Sigmoid colon (tissue), 7 donors: ENCODE results near the gene ADAMTS17. TPM values are rescaled to one million over a fixed set of nuclear protein-coding genes. Genes with fewer than 3 reads are reported as not detected.
A peak's percentile ranks its signal among the peaks of the same experiment; 100 is the strongest.

Experiments
- DNase-seq: peaks from one replicate; pipeline ENCODE4 v3.0.0-alpha.2; 2019
- H3K27ac ChIP-seq, 4 donors: fragments of 200-600 bp; sonication (generic); one replicate each; pipeline ENCODE4 v1.5.1; 2016 to 2019; ENCODE audit warnings: mild to moderate bottlenecking in 1 of 4
- H3K27me3 ChIP-seq, 3 donors: fragments of 200-600 bp; sonication (generic); one replicate each; pipeline ENCODE4 v1.5.1; 2019; ENCODE audit warnings: mild to moderate bottlenecking in 1 of 3
- H3K36me3 ChIP-seq, 4 donors: fragments of 200-600 bp; sonication (generic); one replicate each; pipeline ENCODE4 v1.5.1; 2016 to 2019
- H3K4me1 ChIP-seq, 4 donors: fragments of 200-600 bp; sonication (generic); one replicate each; pipeline ENCODE4 v1.5.1; 2017 to 2019
- H3K4me3 ChIP-seq, 4 donors: fragments of 200-600 bp; sonication (generic); one replicate each; pipeline ENCODE4 v1.5.1; 2017 to 2019; ENCODE audit warnings: mild to moderate bottlenecking in 2 of 4, moderate library complexity in 1 of 4
- H3K9me3 ChIP-seq, 4 donors: fragments of 200-600 bp in 3 of 4; sonication (generic) in 3 of 4; one replicate each; pipeline versions ENCODE4 v1.5.1 to v1.6.1; 2013 to 2019
- EP300 ChIP-seq, 4 donors: sonication (generic); formaldehyde crosslinking; IDR thresholded peaks; one replicate each; pipeline ENCODE4 v1.6.1; 2017; ENCODE audit warnings: antibody characterized with exemption in 4 of 4
- POLR2A ChIP-seq, 2 donors: fragments of 450-650 bp; IDR thresholded peaks; one replicate each; pipeline ENCODE4 v1.6.1; 2016; ENCODE audit warnings: antibody characterized with exemption in 2 of 2, mild to moderate bottlenecking in 2 of 2, moderate library complexity in 2 of 2
- POLR2AphosphoS5 ChIP-seq, 4 donors: sonication (generic); formaldehyde crosslinking; IDR thresholded peaks; one replicate each; pipeline ENCODE4 v1.6.1; 2017; ENCODE audit warnings: antibody characterized with exemption in 4 of 4
- WGBS, 2 donors: extraction: QIAGEN DNeasy Blood & Tissue Kit; methylation state at CpG; one replicate each; pipeline ENCODE4 v1.1.7; 2013; 5-methylcytosine and 5-hydroxymethylcytosine counted together
- intact Hi-C: fragments of 100-400 bp; cut with DNase I; formaldehyde crosslinking; loops from one replicate; pipeline ENCODE4 v1.15.1; 2023
- polyA plus RNA-seq, 3 donors: library from polyadenylated mRNA; stranded (reverse); fragments of 200-250 nt; gene quantifications; one replicate each; pipeline ENCODE4 v1.2.3, GENCODE V29; 2013
- total RNA-seq, 4 donors: library from RNA; depleted of rRNA; stranded (reverse); fragments of >200 nt; gene quantifications; one replicate each; pipeline ENCODE4 v1.1.0, GENCODE V29; 2016
- TF ChIP-seq, protein P1 (sequence below), 4 experiments: fragments of 450-650 bp in 3 of 4; fragments of 200-600 bp in 1 of 4; IDR thresholded peaks; one replicate each; pipeline ENCODE4 v1.5.1; 2016 to 2019; ENCODE audit warnings: antibody characterized with exemption in 4 of 4, mild to moderate bottlenecking in 3 of 4, moderate library complexity in 2 of 4
- donor health status: healthy with polysubstance abuse.
- donor health status: Bipolar disorder and iron deficiency.
- donor health status: healthy.

The ADAMTS17 gene
- total and polyA plus RNA-seq, 7 donors = 0.46 to 3.6 (median 1.2) TPM

DNA sequence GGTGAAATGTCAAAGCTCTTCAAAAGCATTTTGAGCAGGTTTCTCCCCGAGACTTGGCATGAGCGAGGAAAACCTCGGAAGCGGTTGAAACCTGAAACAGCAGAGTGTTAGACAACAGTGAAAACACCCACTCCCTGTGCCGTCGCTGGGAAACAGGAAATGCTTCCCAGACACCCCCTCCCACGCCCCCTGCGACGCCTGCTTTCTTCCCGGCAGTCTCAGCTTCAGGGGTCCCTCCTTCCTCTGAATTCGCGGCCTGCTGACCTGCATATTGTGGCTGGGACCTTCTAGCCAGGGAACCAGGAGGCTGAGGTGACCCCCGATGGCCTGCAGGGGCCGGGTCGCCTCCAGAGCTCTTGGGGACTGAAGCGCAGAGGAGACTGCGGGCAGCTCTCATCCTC lies 357.9 kb downstream of the ADAMTS17 start:
- Histone ChIP-seq H3K4me1 (peaks cover 0 to 3% (median 0%) of the 10 kb centered on the region in 4 donors), H3K9me3 (no peaks in the 10 kb centered on the region), H3K4me3 (no peak overlapping the region), H3K27ac (peak overlapping the region in 1 of 4 donors; percentile 42), H3K27me3 (no peaks in the 10 kb centered on the region), H3K36me3 (no peaks in the 10 kb centered on the region)
- TF ChIP-seq, protein P1, sequence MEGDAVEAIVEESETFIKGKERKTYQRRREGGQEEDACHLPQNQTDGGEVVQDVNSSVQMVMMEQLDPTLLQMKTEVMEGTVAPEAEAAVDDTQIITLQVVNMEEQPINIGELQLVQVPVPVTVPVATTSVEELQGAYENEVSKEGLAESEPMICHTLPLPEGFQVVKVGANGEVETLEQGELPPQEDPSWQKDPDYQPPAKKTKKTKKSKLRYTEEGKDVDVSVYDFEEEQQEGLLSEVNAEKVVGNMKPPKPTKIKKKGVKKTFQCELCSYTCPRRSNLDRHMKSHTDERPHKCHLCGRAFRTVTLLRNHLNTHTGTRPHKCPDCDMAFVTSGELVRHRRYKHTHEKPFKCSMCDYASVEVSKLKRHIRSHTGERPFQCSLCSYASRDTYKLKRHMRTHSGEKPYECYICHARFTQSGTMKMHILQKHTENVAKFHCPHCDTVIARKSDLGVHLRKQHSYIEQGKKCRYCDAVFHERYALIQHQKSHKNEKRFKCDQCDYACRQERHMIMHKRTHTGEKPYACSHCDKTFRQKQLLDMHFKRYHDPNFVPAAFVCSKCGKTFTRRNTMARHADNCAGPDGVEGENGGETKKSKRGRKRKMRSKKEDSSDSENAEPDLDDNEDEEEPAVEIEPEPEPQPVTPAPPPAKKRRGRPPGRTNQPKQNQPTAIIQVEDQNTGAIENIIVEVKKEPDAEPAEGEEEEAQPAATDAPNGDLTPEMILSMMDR (IDR thresholded peaks at IDR 0.05) = no peak
- TF ChIP-seq POLR2A (IDR thresholded peaks at IDR 0.05) (no peak), POLR2AphosphoS5 (IDR thresholded peaks at IDR 0.05) (no peak), EP300 (IDR thresholded peaks at IDR 0.05) (no peak)
- intact Hi-C loops = no loop called here
- no peak for DNase-seq
- 39 to 77% methylated on average over 17 of the region's 17 CpGs for WGBS, 2 donors

GRCh38 chr15:99983171-99983885 lies 358.4 kb downstream of the ADAMTS17 start:
- Histone ChIP-seq H3K4me1 (peaks cover 0 to 3% (median 0%) of the 10 kb centered on the region in 4 donors), H3K4me3 (no peak overlapping the region), H3K9me3 (no peaks in the 10 kb centered on the region), H3K27ac (peak overlapping the region in 1 of 4 donors; percentile 42), H3K36me3 (no peaks in the 10 kb centered on the region), H3K27me3 (no peaks in the 10 kb centered on the region)
- intact Hi-C loops = no loop called here
- 35 to 66% methylated on average over 15 of the region's 15 CpGs for WGBS, 2 donors
- TF ChIP-seq, protein P1 (IDR thresholded peaks at IDR 0.05) = no peak
- TF ChIP-seq POLR2A (IDR thresholded peaks at IDR 0.05) = no peak
- TF ChIP-seq EP300 (IDR thresholded peaks at IDR 0.05) = no peak
- no peak for TF ChIP-seq POLR2AphosphoS5 (IDR thresholded peaks at IDR 0.05)
- no peak for DNase-seq

DNA sequence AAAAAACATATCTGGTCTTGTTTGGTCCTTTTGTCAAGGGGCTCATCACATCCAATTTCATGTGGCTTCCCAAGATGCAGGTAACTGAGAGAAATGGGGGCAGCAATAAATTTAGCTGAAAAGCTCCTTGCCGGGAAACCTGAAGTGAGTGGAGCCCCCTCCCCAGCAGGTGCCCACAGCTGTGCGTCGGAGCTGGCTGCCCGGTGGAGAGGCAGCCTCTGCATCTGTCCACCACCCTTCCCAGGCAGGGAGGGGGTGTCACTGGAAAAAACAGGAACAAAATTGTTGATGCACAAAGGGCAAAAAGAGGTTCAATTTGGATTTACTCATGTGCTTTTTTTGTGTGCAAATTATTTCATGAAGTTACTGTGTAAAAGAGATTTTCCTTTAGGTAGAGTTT lies 359.1 kb downstream of the ADAMTS17 start:
- TF ChIP-seq EP300 (IDR thresholded peaks at IDR 0.05) (no peak), POLR2A (IDR thresholded peaks at IDR 0.05) (no peak), POLR2AphosphoS5 (IDR thresholded peaks at IDR 0.05) (no peak)
- TF ChIP-seq, protein P1 (IDR thresholded peaks at IDR 0.05) = no peak
- H3K4me1 ChIP-seq = peaks cover 0 to 3% (median 0%) of the 10 kb centered on the region in 4 donors
- no peaks in the 10 kb centered on the region for H3K36me3 ChIP-seq
- H3K27ac ChIP-seq = no peak overlapping the region
- DNase-seq = no peak
- intact Hi-C loops = no loop called here
- no peaks in the 10 kb centered on the region for H3K27me3 ChIP-seq
- 55 to 81% methylated on average over 4 of the region's 4 CpGs for WGBS, 2 donors
- H3K4me3 ChIP-seq = no peak overlapping the region
- no peaks in the 10 kb centered on the region for H3K9me3 ChIP-seq

DNA sequence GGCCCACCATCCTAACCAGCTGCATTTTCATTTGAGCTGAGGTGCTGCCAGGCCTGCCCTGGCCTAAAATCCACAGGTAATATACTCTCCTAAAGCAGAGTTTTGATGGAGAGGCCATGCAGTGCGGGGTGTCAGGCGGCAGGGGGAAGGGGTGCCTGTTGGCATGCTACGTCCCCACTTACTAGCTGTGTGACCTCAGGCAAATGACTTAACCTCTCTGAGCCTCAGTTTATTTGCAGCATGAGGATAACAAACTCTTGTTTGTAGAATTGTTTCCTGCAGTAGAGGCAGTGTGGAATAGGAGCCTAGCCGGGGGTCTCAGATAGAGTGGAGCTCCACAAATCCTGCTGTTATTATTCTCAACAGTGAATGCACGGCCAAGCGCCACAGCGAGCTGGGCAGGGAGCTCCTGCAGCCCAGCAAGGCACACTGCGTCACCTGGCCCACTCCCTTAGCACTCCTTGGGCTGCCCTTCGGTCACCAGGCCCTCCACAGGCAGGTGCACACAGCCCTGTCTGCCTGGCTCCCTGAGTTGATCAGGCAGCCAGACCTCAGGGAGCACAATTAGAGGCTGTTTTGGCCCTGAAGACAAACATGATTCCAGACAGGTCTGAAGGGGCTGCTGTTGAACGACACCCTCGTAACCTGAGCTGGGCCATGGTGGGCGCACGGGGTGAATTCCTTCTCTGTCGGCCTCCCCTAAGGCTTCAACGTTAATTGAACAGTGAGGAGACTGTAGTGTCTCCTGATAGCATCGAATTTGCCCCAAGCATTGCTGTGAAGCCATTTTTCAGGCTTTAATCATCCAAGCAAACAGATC lies 359.7 kb downstream of the ADAMTS17 start:
- H3K36me3 ChIP-seq = no peaks in the 10 kb centered on the region
- DNase-seq = no peak
- intact Hi-C loops = no loop called here
- H3K9me3 ChIP-seq = no peaks in the 10 kb centered on the region
- TF ChIP-seq, protein P1 (IDR thresholded peaks at IDR 0.05) = no peak
- TF ChIP-seq POLR2A (IDR thresholded peaks at IDR 0.05) = no peak
- no peak for TF ChIP-seq EP300 (IDR thresholded peaks at IDR 0.05)
- no peak for TF ChIP-seq POLR2AphosphoS5 (IDR thresholded peaks at IDR 0.05)
- H3K27ac ChIP-seq = no peak overlapping the region
- no peak overlapping the region for H3K4me3 ChIP-seq
- 80 to 89% methylated on average over 16 of the region's 16 CpGs for WGBS, 2 donors
- H3K27me3 ChIP-seq = no peaks in the 10 kb centered on the region
- H3K4me1 ChIP-seq = peaks cover 0 to 3% (median 0%) of the 10 kb centered on the region in 4 donors
